ENCODE results near the gene TBC1D8.

The TBC1D8 gene

DNA sequence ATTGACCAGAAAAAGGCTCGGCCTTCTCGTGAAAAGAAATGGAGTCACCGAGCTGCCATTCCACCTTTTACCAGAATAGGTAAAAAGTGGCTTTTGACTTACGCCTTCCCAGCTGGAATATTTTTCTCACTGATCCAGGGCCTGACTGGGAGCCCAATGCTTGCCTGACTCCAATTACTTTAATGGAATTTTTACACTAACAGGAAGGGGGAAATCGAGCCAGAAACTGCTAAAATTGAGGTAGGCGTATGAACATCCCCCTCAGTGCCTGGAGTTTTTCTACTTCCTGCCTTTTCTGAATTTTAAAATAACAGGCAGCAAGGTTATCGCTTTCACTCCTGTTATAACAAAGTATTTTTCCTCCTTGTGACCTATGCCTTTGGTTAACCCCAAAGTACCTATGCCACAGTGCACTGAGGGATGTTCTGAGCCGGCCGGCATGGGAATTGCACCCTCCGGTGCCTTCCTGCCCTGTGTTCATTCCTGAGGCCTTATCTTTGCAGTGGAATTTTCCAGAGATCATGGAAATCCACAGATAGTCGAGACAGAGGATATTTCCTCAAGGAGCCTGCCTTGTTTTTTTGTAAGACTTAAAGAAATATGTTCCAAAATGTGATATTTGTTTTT is 167.4 kb downstream of the TBC1D8 start:
- in situ Hi-C loops (cut with MboI; ENCODE audit: low sequenced_read_pairs) = no loop called here

GRCh38 chr2:100983201-100983600 is 168.0 kb downstream of the TBC1D8 start:
- in situ Hi-C loops (cut with MboI; ENCODE audit: low sequenced_read_pairs) = no loop called here

DNA sequence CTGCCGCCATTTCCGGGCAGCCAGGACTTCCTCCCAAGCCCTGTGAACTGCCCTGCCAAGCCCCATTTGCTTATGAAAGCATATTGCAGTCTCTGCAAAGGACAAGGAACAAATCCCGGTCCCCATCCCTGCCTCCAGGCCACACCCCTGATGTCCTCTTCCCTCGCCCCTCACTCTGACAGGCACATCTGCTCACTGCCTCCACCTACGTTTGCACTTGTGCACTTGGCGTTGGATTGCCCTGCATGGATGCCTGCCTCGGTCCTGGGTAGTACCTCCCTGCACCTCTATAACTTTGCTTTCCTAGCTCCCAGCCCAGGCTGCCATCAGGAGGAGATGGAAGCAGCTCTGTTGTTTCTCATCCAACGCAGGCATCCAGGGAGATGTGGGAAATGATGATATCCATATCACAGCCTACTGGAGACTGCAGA is 168.7 kb downstream of the TBC1D8 start:
- in situ Hi-C loops (cut with MboI; ENCODE audit: low sequenced_read_pairs) = no loop called here

DNA sequence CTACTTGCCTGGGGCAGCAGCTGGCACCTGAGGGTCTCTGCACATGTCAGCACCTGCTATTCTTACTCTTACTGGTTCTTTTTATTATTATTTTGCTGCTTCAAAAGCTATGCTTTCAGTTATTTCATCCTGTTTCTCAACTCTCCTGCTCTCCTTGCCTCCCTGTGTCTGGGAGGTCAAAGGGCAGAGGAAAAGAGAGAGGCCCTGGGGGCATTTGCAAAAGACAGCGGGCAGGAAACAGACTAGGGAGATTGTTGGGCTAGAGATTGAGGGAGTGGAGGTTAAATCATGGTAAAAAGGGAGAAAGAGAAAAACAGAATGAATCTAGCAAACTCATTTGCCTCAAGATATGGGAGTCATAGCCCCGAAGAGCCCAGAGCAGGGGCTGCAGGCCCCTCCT is 170.2 kb downstream of the TBC1D8 start:
- in situ Hi-C loops (cut with MboI; ENCODE audit: low sequenced_read_pairs) = no loop called here

DNA sequence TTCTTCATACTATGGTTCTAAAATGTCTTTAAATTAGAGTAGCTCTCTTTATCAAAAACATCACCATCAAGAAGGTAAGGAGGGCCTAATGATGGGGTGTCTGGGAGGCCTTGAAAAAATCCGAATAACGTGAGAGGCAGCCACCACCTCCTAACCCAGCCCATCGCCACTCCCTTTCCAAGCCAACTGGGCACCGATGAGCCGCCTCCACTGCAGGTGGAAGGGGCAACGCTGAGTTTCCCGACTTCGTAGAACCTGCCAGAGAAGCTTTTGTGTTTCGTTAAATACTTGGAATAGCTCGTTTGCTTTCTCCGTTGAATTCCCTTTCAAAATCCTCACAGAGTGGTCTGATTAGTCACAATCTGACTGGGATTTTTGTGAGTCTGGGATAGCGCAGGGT is 171.1 kb downstream of the TBC1D8 start:
- in situ Hi-C loops (cut with MboI; ENCODE audit: low sequenced_read_pairs) = no loop called here

DNA sequence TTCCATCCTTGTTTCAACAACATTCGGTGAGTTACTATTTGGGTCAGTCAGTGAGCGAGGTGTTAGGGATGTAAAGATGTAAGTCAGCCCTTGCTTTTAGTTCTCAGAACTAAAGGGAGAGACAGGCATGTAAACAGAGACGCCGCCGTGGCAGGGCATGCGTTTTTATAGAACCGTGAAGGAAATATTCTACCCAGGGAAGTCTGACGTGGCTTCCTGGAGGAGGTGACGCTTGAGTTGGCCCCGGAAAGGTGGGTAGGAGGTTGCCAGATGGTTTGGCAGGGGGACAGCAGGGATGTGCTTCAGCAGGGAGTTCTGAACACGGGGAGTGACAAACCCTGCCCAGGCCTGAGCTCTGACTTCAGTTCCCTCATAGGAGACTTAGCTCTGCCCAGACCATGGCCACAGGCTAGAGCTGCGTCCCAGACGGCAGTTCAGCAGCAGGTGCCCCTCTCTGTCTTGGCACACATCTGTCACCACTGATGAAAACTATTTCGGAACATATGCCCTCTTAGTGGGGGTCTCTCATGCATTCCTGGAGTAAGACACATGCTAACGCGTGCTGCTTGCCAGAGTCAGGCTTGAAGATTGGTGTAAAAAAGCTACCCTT is 172.5 kb downstream of the TBC1D8 start:
- in situ Hi-C loops (cut with MboI; ENCODE audit: low sequenced_read_pairs) = no loop called here

- in situ Hi-C loops (cut with MboI; ENCODE audit: low sequenced_read_pairs) = no loop called here
Measured at GRCh38 chr2:100977511-100977910, 173.7 kb downstream of the TBC1D8 start.

DNA sequence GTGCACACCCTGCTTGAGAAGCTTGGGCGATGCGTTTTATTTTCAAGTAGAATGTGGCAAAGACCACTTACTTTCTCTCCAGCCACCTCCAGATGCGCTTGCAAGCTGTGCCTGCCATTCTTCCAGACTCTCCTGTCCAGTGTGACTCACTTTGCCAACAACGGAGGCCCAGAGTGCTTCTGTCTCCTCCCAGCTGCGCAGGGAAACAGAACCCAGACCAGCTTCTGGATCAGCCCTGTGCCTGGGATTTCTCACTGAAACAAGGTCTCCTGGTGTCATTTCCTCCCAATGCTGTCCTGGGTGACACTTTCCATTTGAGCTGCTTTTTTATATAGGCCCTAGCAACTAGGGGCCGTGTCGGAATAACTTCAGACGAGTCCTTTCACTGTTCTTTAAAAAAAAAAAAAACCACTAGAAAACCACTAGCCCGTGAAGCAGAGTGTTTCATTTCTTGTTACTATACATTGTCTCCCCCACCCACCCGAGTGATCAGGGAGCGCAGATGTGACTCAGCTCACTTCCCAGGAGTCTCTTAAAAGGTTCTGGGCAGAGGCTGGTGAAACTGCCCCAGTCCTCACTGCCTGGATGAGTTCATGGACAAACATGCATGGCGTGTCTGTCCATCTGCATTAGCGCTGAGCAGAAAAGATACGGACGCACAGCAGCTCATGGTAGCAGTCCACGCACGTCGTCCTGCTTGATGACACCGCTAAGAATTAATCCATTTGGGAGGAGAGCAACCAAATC is 174.4 kb downstream of the TBC1D8 start:
- in situ Hi-C loops (cut with MboI; ENCODE audit: low sequenced_read_pairs) = no loop called here

GRCh38 chr2:100976061-100976460 is 175.1 kb downstream of the TBC1D8 start:
- in situ Hi-C loops (cut with MboI; ENCODE audit: low sequenced_read_pairs) = no loop called here

DNA sequence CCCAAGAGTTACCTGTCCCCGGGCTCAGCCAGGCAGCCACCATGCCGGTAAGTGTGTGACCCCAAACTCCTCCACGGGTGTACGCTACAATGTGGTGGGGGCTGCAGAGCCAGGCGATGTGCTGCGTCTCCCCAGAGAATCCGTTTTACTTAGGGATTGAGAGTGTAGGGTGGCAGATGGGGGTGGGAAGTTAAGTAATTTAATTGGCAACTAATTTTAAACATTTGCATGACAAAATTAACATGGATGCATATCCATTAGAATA is 175.7 kb downstream of the TBC1D8 start:
- in situ Hi-C loops (cut with MboI; ENCODE audit: low sequenced_read_pairs) = no loop called here

DNA sequence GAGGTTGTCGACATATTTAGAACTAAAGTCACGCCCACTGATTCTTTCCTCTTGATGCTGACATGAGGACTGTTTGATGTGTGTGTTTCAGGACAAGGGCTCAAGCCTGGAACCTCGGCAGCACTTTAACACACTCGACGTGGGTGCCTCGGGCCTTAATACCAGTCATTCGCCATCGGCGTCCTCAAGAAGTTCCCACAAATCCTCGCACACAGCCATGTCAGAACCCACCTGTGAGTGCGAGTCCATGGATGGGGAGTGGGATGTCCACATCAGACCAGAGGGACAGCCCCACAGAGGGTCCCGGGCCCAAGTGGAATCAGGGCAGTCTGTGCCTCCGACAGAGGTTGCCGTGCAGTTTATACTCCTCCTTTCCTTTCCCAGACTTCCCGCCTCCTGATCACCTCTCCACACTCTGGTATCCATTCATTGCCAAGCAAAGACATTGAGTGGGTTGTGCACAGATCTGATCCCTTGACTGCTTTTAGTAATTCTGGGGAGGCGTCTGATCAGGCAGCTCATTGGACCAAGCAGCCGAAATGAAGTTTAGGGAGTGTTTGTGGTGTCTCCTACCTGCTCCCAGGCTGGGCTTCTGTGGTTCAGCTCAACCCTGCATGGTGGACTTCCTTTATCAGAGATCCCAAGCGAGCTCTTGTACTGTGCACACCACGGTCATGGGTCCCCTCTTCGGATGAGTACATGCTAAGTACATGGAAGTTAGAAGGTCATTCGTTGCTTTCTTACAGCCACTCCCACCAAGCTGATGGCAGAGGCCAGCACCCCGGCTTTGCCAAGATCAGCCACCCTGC is 176.3 kb downstream of the TBC1D8 start:
- in situ Hi-C loops (cut with MboI; ENCODE audit: low sequenced_read_pairs) = no loop called here

GRCh38 chr2:100972452-100972851 is 178.7 kb downstream of the TBC1D8 start:
- in situ Hi-C loops (cut with MboI; ENCODE audit: low sequenced_read_pairs) = no loop called here

DNA sequence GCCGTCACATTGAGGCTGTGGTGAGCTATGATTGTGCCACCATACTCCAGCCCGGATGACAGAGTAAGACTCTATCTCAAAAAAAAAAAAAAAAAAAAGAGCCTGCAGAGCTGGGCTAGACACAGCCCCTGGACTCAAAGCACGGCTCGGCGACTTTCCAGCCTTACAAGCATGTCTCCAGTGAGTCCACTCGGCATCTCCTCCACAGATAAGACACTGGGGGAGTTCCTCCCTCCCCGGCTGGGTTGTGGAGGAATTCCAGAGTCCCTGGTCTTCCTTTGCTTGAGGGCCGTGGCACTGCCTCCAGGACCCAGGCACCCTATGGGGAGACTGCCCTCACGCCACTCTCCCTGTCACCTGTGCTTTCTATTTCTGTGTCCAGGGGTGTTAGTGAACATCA is 180.0 kb downstream of the TBC1D8 start:
- in situ Hi-C loops (cut with MboI; ENCODE audit: low sequenced_read_pairs) = no loop called here

DNA sequence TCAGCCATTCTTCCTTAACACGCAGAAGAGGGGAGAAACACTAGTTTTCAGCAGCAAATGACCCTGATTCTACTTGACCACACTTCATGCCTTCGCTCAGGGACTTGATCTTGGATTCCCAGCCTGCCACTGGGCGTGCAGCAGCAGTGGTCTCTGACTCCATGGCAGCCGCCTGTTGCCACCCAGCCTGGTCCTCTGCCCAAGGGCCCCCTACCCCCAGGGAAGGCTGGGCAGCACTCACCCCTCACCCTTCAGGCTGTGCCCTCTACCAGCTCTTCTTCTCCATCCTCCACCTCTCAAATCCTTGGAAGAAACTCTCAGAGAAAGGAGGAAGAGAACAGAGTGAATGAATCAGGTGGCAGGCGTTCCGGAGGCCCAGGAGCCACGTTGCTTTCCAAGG is 181.2 kb downstream of the TBC1D8 start:
- in situ Hi-C loops (cut with MboI; ENCODE audit: low sequenced_read_pairs) = no loop called here

GRCh38 chr2:100968146-100969145 is 182.7 kb downstream of the TBC1D8 start:
- in situ Hi-C loops (cut with MboI; ENCODE audit: low sequenced_read_pairs) = no loop called here

DNA sequence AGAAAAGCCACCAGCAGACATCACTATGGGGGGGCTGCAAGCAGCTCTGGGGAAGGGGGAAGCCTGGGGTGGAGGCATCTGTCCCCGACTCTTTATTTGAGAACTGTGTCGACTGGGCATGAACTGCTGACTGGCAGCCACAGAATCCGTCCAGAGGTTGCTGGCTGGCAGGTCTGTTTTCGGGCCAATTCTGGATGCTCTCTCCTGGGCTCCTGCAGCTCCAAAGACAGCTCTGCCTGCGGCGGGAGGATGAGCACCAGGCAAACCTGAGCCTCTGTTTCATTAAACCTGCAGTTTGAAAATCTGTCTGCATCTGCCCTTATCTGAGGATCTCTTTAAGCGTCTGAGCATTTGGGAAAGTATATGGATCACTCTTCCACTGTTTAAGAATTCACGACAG is 183.5 kb downstream of the TBC1D8 start:
- in situ Hi-C loops (cut with MboI; ENCODE audit: low sequenced_read_pairs) = no loop called here

- in situ Hi-C loops (cut with MboI; ENCODE audit: low sequenced_read_pairs) = no loop called here
Measured at GRCh38 chr2:100965596-100965995, 185.6 kb downstream of the TBC1D8 start.

DNA sequence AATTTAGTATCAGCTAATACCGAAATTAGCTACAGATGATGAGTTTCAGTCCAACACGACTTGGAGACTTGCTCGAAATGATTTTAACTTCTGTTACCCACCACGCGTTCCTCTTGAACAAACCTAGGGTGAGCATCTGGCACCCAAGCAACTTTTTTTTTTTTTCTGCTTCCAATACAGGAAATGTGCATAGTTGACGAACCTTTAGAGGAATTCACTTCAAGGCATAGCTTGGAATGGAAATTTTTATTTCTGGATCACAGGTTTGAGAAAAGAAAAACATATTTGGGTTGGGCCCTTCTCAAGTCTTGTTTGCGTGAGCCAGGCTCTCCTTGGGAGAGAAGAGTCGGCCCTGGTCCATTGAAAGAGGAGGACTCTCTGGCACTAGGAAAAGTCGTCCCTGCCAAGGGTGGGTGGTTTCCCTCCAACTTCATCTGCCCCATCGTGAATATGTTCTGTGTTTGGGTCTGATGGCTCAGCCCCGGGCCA is 186.5 kb downstream of the TBC1D8 start:
- in situ Hi-C loops (cut with MboI; ENCODE audit: low sequenced_read_pairs) = no loop called here

DNA sequence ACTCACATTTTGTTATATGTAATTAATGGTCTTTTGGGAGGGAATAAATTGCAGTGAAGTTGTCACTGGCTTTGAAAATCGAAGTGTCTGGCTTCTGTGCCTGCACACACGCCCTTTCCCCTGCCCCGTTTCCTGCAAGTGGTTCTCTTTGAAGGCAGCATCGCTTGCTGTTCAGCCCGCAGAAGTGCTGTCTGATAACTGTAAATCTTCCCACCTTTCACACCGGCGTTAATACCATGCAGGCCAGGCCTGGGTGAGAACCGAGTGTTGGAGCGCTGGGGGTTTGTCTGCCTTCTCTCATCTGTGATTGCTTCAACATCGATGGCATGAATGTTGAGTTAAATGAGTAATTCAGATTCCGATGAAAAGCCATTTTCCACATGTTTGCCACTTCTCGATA is 187.0 kb downstream of the TBC1D8 start:
- in situ Hi-C loops (cut with MboI; ENCODE audit: low sequenced_read_pairs) = no loop called here

DNA sequence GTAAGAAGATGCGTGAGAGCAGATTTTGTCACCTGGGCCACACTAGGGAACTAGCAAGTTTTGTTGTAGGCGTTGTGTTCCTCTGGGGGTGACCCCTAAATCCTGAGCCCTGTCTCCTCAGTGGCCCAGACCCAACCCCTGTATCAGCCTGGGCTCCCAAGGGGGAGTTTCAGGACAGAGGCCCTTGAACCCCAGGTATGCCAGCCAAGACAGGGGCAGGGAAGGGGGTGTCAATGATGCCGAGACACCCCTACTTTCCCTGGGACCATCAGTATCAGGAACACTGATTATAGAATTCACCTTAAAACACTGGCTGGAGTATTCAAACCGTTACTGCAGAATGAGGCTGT is 188.2 kb downstream of the TBC1D8 start:
- in situ Hi-C loops (cut with MboI; ENCODE audit: low sequenced_read_pairs) = no loop called here
